ENCODE results near the gene MYZAP.

GRCh38 chr15:57697588-57697987, 105.9 kb downstream of the MYZAP start:
- no peak for TF ChIP-seq CTCF (IDR thresholded peaks at IDR 0.05; ENCODE audit: insufficient read depth, low read length)
- TF ChIP-seq POLR2AphosphoS5 (IDR thresholded peaks at IDR 0.05; ENCODE audit: low read depth), result no peak
- no peak for TF ChIP-seq GABPA (IDR thresholded peaks at IDR 0.05; ENCODE audit: low read depth)
- TF ChIP-seq REST (IDR thresholded peaks at IDR 0.05; ENCODE audit: insufficient replicate concordance, low read depth), result no peak

Measured in HL-60 (cell line).